Measurements from ENCODE around the gene NECAB3.
"Not testable (repeated sequence)": the region's sequence is repeated elsewhere in the genome, so short reads cannot be mapped to it uniquely, and the experiment has no call there.

The NECAB3 gene

DNA sequence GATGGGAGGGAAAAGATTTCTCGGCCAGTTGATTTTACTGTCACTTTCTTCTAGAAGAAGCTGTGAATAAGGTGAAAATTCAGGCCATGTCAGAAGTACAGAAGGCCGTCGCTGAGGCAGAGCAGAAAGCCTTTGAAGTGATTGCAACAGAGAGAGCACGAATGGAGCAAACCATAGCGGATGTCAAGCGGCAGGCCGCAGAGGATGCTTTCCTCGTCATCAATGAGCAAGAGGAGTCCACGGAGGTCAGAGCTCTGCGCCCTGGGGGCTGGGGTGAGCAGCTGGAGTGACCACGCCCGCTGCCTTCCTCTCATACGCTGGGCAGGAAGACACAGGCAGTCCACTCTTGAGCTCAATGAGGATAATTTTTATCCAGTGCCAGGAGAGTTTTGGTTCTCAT is 33.9 kb downstream of the NECAB3 start:
- no peaks in the 10 kb centered on the region for H3K27me3 Mint-ChIP-seq
- no peak for DNase-seq
- no peak for ATAC-seq
- H3K4me1 Mint-ChIP-seq, result no peaks in the 10 kb centered on the region
- no peak overlapping the region for H3K4me3 Mint-ChIP-seq
- no peak overlapping the region for H3K27ac Mint-ChIP-seq
- no peaks in the 10 kb centered on the region for H3K9me3 Mint-ChIP-seq

DNA sequence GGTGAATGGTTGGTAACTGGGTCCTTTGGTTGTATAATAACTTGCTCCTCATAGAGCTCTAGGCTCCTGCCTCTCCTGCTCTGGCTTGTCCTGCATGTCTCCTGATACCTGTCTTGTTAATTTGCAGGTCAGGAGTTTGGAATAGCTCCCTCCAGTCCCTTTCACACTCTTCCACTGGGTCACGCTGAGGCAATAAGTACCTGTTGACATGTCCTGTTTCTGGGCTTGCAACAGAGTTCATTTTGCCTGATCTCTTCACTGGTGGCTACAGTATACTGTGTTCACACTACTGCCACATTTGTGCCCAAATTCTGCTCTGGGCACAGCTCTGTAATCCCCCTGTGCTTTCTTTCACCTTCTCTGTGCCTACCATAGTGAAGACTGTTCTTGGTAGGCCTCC is 37.5 kb downstream of the NECAB3 start:
- H3K4me3 Mint-ChIP-seq, result no peak overlapping the region

DNA sequence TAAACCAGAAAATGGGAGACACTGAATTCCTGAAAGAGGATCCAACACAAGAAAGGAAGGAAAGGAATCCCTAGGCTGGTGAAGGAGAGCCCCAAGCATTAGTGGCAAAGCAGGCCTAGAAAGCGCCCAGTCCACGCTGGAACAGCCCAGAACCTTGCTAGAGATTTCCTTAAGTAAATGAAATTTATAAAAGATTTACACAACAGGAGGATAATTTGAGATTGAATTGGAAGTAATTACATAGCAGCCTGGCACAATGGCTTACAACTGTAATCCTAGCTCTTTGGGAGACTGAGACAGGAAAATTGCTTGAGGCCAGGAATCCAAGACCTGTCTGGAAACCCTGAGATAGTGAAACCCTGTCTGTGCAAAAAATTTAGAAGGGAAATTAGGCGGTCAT is 38.9 kb downstream of the NECAB3 start:
- H3K9me3 Mint-ChIP-seq, result no peaks in the 10 kb centered on the region
- no peak for ATAC-seq
- H3K4me3 Mint-ChIP-seq, result no peak overlapping the region
- no peak for DNase-seq
- H3K27ac Mint-ChIP-seq, result peak overlapping the region in 1 of 2 donors; percentile 5
- H3K27me3 Mint-ChIP-seq, result no peaks in the 10 kb centered on the region
- H3K4me1 Mint-ChIP-seq, result no peaks in the 10 kb centered on the region

More for the DNA sequence above, 37.5 kb downstream of the NECAB3 start:
- ATAC-seq (no peak), DNase-seq (no peak)
- Mint-ChIP-seq H3K4me1 (no peaks in the 10 kb centered on the region), H3K9me3 (no peaks in the 10 kb centered on the region), H3K27ac (no peak overlapping the region), H3K27me3 (no peaks in the 10 kb centered on the region)

DNA sequence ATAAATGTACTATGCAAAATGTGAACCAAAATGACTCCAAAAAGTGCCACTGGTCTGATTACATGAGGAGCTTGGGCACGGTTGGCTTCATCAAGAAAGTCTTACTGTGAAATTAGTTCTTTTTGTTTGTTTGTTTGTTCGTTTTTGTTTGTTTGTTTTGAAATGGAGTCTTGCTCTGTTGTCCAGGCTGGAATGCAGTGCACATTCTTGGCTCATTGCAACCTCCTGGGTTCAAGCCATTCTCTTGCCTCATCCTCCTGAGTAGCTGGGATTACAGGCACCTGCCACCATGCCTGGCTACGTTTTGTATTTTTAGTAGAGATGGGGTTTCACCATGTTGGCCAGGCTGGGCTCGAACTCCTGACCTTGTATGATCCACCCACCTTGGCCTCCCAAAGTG is 42.3 kb downstream of the NECAB3 start:
- H3K9me3 Mint-ChIP-seq, H3K4me3 Mint-ChIP-seq, DNase-seq, ATAC-seq, H3K4me1 Mint-ChIP-seq, H3K27me3 Mint-ChIP-seq, H3K27ac Mint-ChIP-seq: not testable (repeated sequence)

DNA sequence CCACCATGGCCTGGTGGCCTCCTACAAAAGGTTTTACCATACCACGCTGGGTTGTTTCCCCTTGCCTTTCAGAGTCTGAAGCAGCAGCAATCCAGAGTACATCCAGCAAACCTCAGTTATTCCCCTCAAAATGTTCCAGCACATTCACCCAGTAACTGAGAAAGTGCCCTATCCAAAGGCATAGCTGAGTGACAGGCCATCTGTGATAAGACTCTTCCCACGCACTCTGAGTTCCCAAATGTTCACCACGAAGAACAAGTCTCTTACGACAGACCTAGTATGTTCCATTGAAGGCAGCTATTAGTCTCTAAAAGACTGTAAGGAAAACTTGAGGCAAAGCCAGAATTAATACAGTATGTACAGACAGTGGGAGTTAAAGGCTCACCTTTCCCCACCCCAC is 43.7 kb downstream of the NECAB3 start:
- H3K27ac Mint-ChIP-seq, result peak overlapping the region in 1 of 2 donors; percentile 42
- no peak for ATAC-seq
- no peak for DNase-seq
- no peaks in the 10 kb centered on the region for H3K27me3 Mint-ChIP-seq
- no peaks in the 10 kb centered on the region for H3K9me3 Mint-ChIP-seq
- H3K4me1 Mint-ChIP-seq, result no peaks in the 10 kb centered on the region
- H3K4me3 Mint-ChIP-seq, result no peak overlapping the region

DNA sequence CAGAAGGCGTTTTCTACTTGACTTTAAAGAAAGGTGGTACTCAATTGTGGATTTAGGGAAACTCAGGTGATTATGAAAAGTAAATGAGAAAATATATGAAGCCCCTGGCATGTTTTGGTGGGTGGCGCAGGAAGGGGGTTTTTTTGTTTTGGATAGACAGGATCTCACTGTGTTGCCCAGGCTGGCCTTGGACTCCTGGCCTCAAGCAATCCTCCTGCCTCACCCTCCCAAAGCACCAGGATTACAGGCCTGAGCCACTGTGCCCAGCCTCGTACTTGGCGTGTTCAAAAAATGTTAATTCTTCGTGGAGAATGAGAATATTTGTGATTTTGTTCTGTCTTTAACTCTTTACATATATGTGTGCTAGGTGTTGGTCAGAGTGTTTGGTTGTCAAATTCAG is 44.2 kb downstream of the NECAB3 start:
- ATAC-seq (no peak), DNase-seq (no peak)
- Mint-ChIP-seq H3K4me3 (no peak overlapping the region), H3K4me1 (no peaks in the 10 kb centered on the region), H3K27me3 (no peaks in the 10 kb centered on the region), H3K27ac (peak overlapping the region in 1 of 2 donors; percentile 42), H3K9me3 (no peaks in the 10 kb centered on the region)

DNA sequence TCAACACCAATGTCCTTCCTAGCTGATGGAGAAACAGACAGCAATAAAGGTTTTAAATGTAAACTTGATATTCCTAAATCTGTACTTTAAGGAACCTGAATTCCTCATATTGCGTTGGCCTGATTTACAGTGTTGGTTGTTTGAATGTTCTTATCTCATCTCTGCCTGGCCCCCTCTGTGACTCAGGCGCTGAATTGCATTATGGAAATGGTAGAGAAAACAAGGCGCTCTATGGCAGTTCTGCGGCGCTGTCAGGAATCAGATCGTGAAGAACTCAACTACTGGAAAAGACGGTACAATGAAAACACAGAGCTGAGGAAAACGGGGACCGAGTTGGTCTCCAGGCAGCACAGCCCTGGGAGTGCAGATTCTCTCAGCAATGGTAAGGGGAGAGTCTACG is 44.7 kb downstream of the NECAB3 start:
- ATAC-seq (no peak), DNase-seq (no peak)
- Mint-ChIP-seq H3K4me1 (no peaks in the 10 kb centered on the region), H3K4me3 (no peak overlapping the region), H3K27me3 (no peaks in the 10 kb centered on the region), H3K9me3 (no peaks in the 10 kb centered on the region), H3K27ac (no peak overlapping the region)

DNA sequence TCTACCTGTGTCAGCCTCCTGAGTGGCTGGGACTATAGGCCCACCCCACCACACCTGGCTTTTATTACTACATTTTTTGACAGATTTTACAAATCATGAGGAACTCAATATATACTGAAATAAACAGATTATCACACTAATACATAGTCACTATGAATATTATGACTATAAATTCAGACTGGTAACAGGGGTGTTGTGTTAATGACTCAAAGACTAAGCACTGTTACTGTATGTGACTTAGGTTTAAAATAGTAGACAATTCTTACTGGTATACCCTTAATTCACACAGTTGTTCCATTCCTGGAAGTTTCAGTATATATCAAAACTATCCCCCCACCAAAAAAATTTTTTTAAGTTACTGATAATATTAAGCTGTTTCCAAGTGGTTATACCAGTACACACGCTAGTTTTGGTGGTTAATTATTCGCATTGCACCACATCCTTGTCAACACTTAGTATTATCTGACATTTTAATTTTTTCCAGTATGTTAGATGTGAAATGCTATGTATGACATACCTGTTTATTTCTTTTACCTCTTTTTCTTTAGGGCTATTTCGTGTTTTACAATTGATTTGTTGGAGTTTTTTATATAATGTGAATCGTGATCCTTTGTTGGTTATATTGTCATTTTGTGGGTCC is 46.5 kb downstream of the NECAB3 start:
- Mint-ChIP-seq H3K4me1 (no peaks in the 10 kb centered on the region), H3K27me3 (no peaks in the 10 kb centered on the region), H3K4me3 (no peak overlapping the region), H3K9me3 (no peaks in the 10 kb centered on the region), H3K27ac (no peak overlapping the region)
- ATAC-seq, result no peak
- no peak for DNase-seq

DNA sequence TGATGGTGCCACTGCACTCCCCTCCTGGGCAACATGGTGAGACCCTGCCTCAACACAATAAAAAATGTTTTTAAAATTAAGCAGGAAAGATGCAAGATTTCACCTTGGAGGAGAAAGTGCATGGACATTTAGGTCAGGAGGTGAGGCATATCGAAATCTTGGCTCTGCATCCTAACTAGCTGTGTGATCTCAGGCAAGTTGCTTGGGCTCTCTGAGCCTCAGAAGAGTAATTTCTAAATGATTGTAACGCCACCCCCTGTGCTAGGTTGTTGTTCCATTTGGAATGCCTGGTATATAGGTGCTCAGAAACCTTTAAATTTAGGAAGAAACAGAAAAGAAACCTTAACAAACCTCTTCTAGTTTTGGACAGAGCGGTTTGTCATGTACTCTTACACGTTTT is 48.0 kb downstream of the NECAB3 start:
- Mint-ChIP-seq H3K27me3 (no peaks in the 10 kb centered on the region), H3K4me1 (no peaks in the 10 kb centered on the region), H3K27ac (no peak overlapping the region), H3K9me3 (no peaks in the 10 kb centered on the region), H3K4me3 (no peak overlapping the region)
- no peak for DNase-seq
- ATAC-seq, result no peak

DNA sequence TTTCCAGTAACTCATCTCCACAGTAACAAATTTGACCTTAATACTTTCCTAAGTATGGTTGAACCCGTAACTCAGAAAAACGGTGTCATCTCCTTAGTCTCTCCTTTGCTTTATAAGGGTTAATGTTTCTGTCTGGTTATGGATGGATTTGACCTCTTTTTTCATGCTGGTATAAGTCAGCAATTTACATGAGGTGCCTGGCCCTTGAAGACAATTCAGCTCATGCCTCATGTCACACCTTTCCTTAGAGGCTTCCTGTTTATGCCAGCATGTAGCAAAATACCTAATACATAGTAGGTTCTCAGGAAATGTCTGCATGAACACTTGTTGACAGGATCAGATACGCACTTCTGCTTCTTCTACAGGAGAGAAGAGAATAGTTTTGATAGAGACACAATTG is 49.8 kb downstream of the NECAB3 start:
- H3K27me3 Mint-ChIP-seq, result no peaks in the 10 kb centered on the region
- H3K4me3 Mint-ChIP-seq, result no peak overlapping the region
- no peak for ATAC-seq
- no peak overlapping the region for H3K27ac Mint-ChIP-seq
- no peaks in the 10 kb centered on the region for H3K4me1 Mint-ChIP-seq
- no peaks in the 10 kb centered on the region for H3K9me3 Mint-ChIP-seq
- DNase-seq, result no peak

DNA sequence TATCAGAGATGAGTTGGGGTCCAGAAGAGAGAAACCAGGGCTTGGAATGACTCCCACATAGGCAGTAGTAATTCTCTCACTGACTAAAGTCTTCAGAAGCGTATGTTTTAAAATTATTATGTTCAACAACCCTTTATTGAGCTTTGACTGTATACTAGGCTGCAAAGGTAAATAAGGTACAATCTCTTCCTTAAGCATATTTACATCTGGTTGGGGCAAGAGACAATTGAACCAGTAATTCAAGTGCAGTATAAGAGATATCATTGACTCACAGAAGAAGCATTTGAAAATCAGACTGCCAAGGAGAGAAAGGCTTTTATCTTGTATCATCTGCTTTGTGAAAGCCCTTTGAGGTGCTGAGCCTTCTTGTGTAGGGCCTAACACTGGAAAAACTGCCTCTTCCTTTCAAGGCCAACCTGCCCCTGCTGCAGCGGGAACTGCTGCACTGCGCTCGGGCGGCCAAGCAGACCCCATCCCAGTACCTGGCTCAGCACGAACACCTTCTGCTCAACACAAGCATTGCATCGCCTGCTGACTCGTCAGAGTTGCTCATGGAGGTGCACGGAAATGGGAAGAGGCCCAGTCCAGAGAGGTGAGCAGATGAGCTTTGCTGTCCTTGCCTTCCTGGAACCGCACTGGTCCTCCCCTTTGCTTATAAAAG is 51.4 kb downstream of the NECAB3 start:
- H3K4me1 Mint-ChIP-seq, result no peaks in the 10 kb centered on the region
- no peaks in the 10 kb centered on the region for H3K9me3 Mint-ChIP-seq
- DNase-seq (no peak), ATAC-seq (no peak)
- no peaks in the 10 kb centered on the region for H3K27me3 Mint-ChIP-seq
- peak overlapping the region in 1 of 2 donors; percentile 42 for H3K27ac Mint-ChIP-seq
- no peak overlapping the region for H3K4me3 Mint-ChIP-seq

DNA sequence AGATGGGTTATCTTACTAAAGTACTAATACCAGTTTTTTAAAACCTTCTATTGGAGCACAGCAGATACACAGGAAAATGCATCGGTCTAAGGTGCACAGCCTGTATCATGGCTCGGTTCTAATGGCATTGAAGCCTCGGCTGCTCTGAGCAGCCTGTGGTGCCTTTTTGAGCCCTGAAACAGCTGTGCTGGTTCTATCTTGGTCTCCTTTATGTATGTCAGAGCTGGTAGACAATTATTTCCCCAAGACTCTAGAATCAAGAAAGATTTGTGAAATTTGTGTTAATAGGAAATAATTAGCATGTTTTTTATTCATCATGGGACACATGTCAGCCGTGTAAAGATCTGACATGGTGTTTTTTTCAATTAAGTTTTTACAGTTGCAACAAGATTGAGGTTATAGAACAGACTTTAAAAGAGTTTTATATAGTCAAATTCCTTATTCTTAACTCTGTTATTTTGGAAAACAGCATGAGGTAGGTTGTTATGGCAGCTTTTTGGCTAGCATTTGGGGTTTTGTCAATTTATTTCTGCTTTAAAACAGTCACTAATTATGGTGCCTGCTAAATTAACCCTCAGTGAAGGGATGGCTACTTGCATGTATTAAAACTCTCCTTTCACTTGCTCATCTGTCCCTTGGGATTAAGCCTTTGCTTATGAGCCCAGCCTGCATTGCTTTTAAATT is 52.4 kb downstream of the NECAB3 start:
- H3K27ac Mint-ChIP-seq, result no peak overlapping the region
- no peaks in the 10 kb centered on the region for H3K27me3 Mint-ChIP-seq
- no peak for DNase-seq
- H3K4me3 Mint-ChIP-seq, result no peak overlapping the region
- no peak for ATAC-seq
- H3K4me1 Mint-ChIP-seq, result no peaks in the 10 kb centered on the region
- no peaks in the 10 kb centered on the region for H3K9me3 Mint-ChIP-seq

DNA sequence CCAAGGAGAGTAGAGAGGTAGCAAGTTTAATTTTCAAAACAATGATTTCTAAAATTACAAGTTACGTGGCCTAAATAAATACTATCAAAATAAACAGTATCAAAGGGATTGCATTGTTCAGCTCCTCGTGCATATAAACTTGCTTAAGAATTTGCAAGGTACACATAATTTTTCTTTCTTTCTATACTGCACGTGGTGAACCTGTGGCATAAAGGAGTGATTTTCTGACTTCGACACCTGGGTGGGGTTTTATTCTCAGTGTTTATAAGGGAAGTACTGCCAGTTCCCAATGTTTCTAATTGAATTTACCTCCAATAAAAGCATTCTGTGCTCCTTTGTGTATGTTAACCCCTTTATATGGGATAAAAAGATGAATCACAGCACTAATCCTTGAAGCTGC is 62.2 kb downstream of the NECAB3 start:
- ATAC-seq (no peak), DNase-seq (no peak)
- no peaks in the 10 kb centered on the region for H3K27me3 Mint-ChIP-seq
- no peak overlapping the region for H3K4me3 Mint-ChIP-seq
- no peak overlapping the region for H3K27ac Mint-ChIP-seq
- H3K4me1 Mint-ChIP-seq, result no peaks in the 10 kb centered on the region
- H3K9me3 Mint-ChIP-seq, result no peaks in the 10 kb centered on the region

DNA sequence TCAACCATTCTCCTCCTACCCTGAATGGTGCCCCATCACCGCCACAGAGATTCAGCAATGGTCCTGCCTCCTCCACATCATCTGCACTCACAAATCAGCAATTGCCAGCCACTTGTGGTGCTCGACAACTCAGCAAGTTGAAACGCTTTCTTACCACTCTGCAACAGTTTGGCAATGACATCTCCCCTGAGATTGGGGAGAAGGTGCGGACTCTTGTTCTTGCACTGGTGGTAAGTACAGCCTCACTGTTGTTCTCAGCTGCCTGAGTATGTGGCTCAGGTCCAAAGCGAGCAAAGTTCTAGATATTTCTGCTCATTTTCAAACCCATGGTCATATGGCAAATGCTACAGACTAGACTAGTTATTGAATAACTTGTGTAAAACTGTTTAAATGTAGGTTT is 63.1 kb downstream of the NECAB3 start:
- Mint-ChIP-seq H3K27ac (no peak overlapping the region), H3K27me3 (no peaks in the 10 kb centered on the region), H3K4me3 (no peak overlapping the region), H3K4me1 (no peaks in the 10 kb centered on the region), H3K9me3 (no peaks in the 10 kb centered on the region)
- DNase-seq (no peak), ATAC-seq (no peak)

DNA sequence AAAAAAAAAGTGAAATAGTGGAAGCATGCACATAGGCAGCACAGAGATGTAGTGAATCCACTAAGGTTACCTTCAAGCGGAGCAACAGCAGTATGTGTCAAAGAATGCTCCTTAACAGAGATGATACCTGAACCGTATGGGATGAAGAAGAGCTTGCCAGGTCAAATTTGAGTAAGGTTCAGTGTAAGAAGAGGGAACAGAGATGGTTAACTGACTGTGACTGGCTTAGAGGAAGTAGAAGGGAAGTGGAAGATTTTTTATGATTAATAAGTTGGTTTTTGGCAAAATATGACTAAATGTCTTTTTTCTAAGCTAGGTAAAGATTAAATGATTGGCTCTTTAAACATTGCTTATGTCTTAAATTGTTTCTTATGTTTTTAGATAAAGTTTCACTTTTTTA is 64.7 kb downstream of the NECAB3 start:
- Mint-ChIP-seq H3K4me3 (no peak overlapping the region), H3K27me3 (no peaks in the 10 kb centered on the region), H3K27ac (peak overlapping the region in 1 of 2 donors; percentile 75), H3K4me1 (no peaks in the 10 kb centered on the region), H3K9me3 (no peaks in the 10 kb centered on the region)
- ATAC-seq (no peak), DNase-seq (no peak)

Data from stimulated activated naive CD8-positive, alpha-beta T cell treated with anti-CD3 and anti-CD28 coated beads, Interleukin-15, amount 100 ng/mL, for 72 hours (primary cell).